ENCODE data around the gene TPSG1.

The TPSG1 gene

DNA sequence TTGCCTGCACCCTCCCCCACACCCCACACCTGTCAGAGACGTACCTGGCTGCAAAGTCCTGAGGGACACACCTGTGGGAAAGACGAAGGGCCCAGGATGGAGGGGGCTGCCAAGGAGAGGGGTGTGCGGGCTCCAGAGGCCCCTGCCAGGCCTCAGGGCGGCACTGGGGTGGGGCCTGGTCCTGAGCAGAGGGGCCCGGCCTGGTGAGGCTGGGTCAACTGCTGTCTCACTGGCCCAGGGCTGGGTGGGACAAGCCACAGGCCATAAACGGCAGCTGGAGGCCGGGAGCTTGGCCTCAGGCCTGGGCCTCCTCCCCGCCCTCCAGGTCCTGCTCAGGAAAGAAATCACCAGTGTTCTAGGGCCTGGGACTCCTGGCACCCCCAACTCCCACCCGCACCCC is 510 bp downstream of the TPSG1 start:
- H3K27ac ChIP-seq, result no peak overlapping the region
- DNase-seq, result no peak
- TF ChIP-seq, protein P1, sequence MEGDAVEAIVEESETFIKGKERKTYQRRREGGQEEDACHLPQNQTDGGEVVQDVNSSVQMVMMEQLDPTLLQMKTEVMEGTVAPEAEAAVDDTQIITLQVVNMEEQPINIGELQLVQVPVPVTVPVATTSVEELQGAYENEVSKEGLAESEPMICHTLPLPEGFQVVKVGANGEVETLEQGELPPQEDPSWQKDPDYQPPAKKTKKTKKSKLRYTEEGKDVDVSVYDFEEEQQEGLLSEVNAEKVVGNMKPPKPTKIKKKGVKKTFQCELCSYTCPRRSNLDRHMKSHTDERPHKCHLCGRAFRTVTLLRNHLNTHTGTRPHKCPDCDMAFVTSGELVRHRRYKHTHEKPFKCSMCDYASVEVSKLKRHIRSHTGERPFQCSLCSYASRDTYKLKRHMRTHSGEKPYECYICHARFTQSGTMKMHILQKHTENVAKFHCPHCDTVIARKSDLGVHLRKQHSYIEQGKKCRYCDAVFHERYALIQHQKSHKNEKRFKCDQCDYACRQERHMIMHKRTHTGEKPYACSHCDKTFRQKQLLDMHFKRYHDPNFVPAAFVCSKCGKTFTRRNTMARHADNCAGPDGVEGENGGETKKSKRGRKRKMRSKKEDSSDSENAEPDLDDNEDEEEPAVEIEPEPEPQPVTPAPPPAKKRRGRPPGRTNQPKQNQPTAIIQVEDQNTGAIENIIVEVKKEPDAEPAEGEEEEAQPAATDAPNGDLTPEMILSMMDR (IDR thresholded peaks at IDR 0.05; ENCODE audit: low read depth, low read length, missing control alignments), result no peak
- H3K36me3 ChIP-seq (replicated peaks), result no peaks in the 10 kb centered on the region
- no peak overlapping the region for H3K4me3 ChIP-seq (ENCODE audit: low read depth, low read length)
- in situ Hi-C loops (cut with HindIII; ENCODE audit: low pct_ligation_motif_present, low sequenced_read_pairs), result no loop called here
- no peaks in the 10 kb centered on the region for H3K27me3 ChIP-seq (replicated peaks)

GRCh38 chr16:1223355-1224214 is 1.5 kb downstream of the TPSG1 start:
- Histone ChIP-seq H3K36me3 (replicated peaks) (no peaks in the 10 kb centered on the region), H3K27ac (no peak overlapping the region), H3K27me3 (replicated peaks) (no peaks in the 10 kb centered on the region), H3K4me3 (ENCODE audit: low read depth, low read length) (no peak overlapping the region)
- TF ChIP-seq, protein P1 (IDR thresholded peaks at IDR 0.05; ENCODE audit: low read depth, low read length, missing control alignments), result no peak
- in situ Hi-C loops (cut with HindIII; ENCODE audit: low pct_ligation_motif_present, low sequenced_read_pairs), result no loop called here
- no peak for DNase-seq

GRCh38 chr16:1222553-1223354 is 2.3 kb downstream of the TPSG1 start:
- Histone ChIP-seq H3K27ac (no peak overlapping the region), H3K4me3 (ENCODE audit: low read depth, low read length) (no peak overlapping the region), H3K36me3 (replicated peaks) (peaks cover 2% of the 10 kb centered on the region), H3K27me3 (replicated peaks) (no peaks in the 10 kb centered on the region)
- no peak for DNase-seq
- TF ChIP-seq, protein P1 (IDR thresholded peaks at IDR 0.05; ENCODE audit: low read depth, low read length, missing control alignments), result no peak
- in situ Hi-C loops (cut with HindIII; ENCODE audit: low pct_ligation_motif_present, low sequenced_read_pairs), result no loop called here

DNA sequence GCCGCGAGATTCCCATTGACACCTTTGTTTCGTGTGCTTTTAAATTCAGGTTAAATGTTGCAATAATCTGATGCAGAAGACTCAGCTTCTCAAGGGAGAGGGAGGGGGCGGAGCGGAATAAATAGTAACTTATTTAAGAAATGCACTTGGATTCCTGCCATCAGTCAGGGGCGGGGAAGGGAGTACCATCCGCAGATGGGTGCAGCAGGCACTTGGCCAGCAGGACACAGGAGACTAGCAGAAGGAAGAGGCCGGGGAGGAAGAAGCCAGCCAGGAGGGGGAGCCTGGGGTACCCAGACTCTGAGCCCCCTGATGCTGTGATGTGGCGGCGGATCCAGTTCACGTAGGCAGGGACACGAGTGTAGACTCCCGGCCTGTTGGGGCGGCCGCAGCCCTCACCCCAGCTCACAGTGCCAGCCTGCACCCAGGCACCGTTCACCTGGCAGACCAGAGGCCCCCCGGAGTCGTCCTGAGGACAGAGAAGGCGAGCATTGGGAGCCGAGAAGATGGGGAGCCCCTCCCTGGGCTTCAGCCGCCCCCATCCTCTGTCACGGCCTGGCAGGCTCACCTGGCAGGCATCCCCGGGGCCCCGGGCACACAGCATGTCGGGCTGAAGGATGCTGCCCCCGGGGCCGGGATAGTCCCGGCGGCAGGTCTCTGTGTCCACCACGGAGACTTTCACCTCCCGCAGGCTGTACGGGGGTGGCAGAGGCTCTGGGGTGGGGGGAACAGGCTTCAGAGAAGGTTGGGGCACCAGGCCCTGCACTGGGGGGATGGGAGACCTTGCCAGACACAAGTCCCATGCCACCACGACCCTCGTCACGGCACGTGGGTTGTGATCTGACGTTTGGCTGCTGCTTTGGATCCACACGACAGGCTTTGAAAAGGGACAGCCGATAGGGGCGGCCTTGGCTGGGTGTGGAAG is 3.2 kb downstream of the TPSG1 start:
- H3K27me3 ChIP-seq (replicated peaks), result no peaks in the 10 kb centered on the region
- DNase-seq, result no peak
- H3K27ac ChIP-seq, result no peak overlapping the region
- H3K4me3 ChIP-seq (ENCODE audit: low read depth, low read length), result no peak overlapping the region
- TF ChIP-seq, protein P1 (IDR thresholded peaks at IDR 0.05; ENCODE audit: low read depth, low read length, missing control alignments), result no peak
- in situ Hi-C loops (cut with HindIII; ENCODE audit: low pct_ligation_motif_present, low sequenced_read_pairs), result no loop called here
- peaks cover 4% of the 10 kb centered on the region for H3K36me3 ChIP-seq (replicated peaks)

- no peak for DNase-seq
- peaks cover 4% of the 10 kb centered on the region for H3K36me3 ChIP-seq (replicated peaks)
- H3K27ac ChIP-seq, result no peak overlapping the region
- no peak overlapping the region for H3K4me3 ChIP-seq (ENCODE audit: low read depth, low read length)
- in situ Hi-C loops (cut with HindIII; ENCODE audit: low pct_ligation_motif_present, low sequenced_read_pairs), result no loop called here
- TF ChIP-seq, protein P1 (IDR thresholded peaks at IDR 0.05; ENCODE audit: low read depth, low read length, missing control alignments), result no peak
- no peaks in the 10 kb centered on the region for H3K27me3 ChIP-seq (replicated peaks)
Measured at GRCh38 chr16:1220841-1221627, 4.0 kb downstream of the TPSG1 start.

Data from brain microvascular endothelial cell (primary cell).